ENCODE results near the gene PRELID3B.

Gene PRELID3B

GRCh38 chr20:59042151-59042795 lies at the start of gene PRELID3B:
Gene PRELID3B (minus strand): TSS chr20:59042786. CDS start chr20:59042730, 56 bp downstream.
- DNase-seq (ENCODE audit: low read depth), result no peak

GRCh38 chr20:59087829-59088433 lies 45.3 kb upstream of the PRELID3B start:
- DNase-seq (ENCODE audit: low read depth), result peak; percentile 80

- DNase-seq (ENCODE audit: low read depth), result no peak
Observed at GRCh38 chr20:59086923-59087322, 44.3 kb upstream of the PRELID3B start.

GRCh38 chr20:59084041-59084850 lies 41.7 kb upstream of the PRELID3B start:
- no peak for DNase-seq (ENCODE audit: low read depth)

- DNase-seq (ENCODE audit: low read depth), result no peak
Observed at GRCh38 chr20:59082981-59083380, 40.4 kb upstream of the PRELID3B start.

GRCh38 chr20:59082077-59082740 lies 39.6 kb upstream of the PRELID3B start:
- DNase-seq (ENCODE audit: low read depth), result no peak

GRCh38 chr20:59081036-59081435 lies 38.5 kb upstream of the PRELID3B start:
- no peak for DNase-seq (ENCODE audit: low read depth)

GRCh38 chr20:59078231-59078630 lies 35.6 kb upstream of the PRELID3B start:
- DNase-seq (ENCODE audit: low read depth), result no peak

- no peak for DNase-seq (ENCODE audit: low read depth)
Observed at GRCh38 chr20:59077705-59078104, 35.1 kb upstream of the PRELID3B start.

- no peak for DNase-seq (ENCODE audit: low read depth)
Observed at GRCh38 chr20:59075934-59076508, 33.4 kb upstream of the PRELID3B start.

- no peak for DNase-seq (ENCODE audit: low read depth)
Observed at GRCh38 chr20:59074456-59074855, 31.9 kb upstream of the PRELID3B start.

- no peak for DNase-seq (ENCODE audit: low read depth)
Observed at GRCh38 chr20:59073582-59073981, 31.0 kb upstream of the PRELID3B start.

GRCh38 chr20:59071216-59071615 lies 28.6 kb upstream of the PRELID3B start:
- no peak for DNase-seq (ENCODE audit: low read depth)

GRCh38 chr20:59069026-59069425 lies 26.4 kb upstream of the PRELID3B start:
- no peak for DNase-seq (ENCODE audit: low read depth)

- DNase-seq (ENCODE audit: low read depth), result no peak
Observed at GRCh38 chr20:59068534-59068933, 25.9 kb upstream of the PRELID3B start.

GRCh38 chr20:59064214-59064722 lies 21.7 kb upstream of the PRELID3B start:
- no peak for DNase-seq (ENCODE audit: low read depth)

GRCh38 chr20:59063358-59064213 lies 21.0 kb upstream of the PRELID3B start:
- no peak for DNase-seq (ENCODE audit: low read depth)

GRCh38 chr20:59062081-59062480 lies 19.5 kb upstream of the PRELID3B start:
- DNase-seq (ENCODE audit: low read depth), result no peak

GRCh38 chr20:59055302-59055701 lies 12.7 kb upstream of the PRELID3B start:
- no peak for DNase-seq (ENCODE audit: low read depth)

- no peak for DNase-seq (ENCODE audit: low read depth)
Observed at GRCh38 chr20:59051666-59052185, 9.1 kb upstream of the PRELID3B start.

- no peak for DNase-seq (ENCODE audit: low read depth)
Observed at GRCh38 chr20:59050437-59050836, 7.9 kb upstream of the PRELID3B start.
